Spleen (tissue), 7 donors: ENCODE results near the gene SUSD6.
"Not testable (repeated sequence)": the region's sequence is repeated elsewhere in the genome, so short reads cannot be mapped to it uniquely, and the experiment has no call there.

Source experiments
- POLR2A ChIP-seq, 3 donors: fragments of 450-650 bp; IDR thresholded peaks; one replicate each; pipeline ENCODE4 v1.5.1; 2017; ENCODE audit warnings: antibody characterized with exemption in 3 of 3, mild to moderate bottlenecking in 1 of 3
- POLR2AphosphoS5 ChIP-seq, 3 donors: sonication (generic); formaldehyde crosslinking; IDR thresholded peaks; one replicate each; pipeline ENCODE4 v1.5.1; 2017; ENCODE audit warnings: antibody characterized with exemption in 3 of 3
- TF ChIP-seq, protein P1 (sequence below), 11 experiments: fragments of 200-600 bp in 7 of 11; fragments of 450-650 bp in 4 of 11; sonication (generic) in 4 of 11; IDR thresholded peaks in 8 of 11; conservative IDR thresholded peaks in 3 of 11; 1 replicate in 7 of 11; 2 replicates in 4 of 11; pipeline versions ENCODE4 v1.4.0 to v1.8.0; 2016 to 2021; ENCODE audit warnings: antibody characterized with exemption in 11 of 11, inconsistent platforms in 4 of 11, mild to moderate bottlenecking in 1 of 11
- donor health status: DM: no; HTN: no; CAD: no; lungs with moderate emphysema.
- donor health status: DM: no; HTN: no; CAD: no.
- donor health status: DM: no; HTN: no; CAD: no.

DNA sequence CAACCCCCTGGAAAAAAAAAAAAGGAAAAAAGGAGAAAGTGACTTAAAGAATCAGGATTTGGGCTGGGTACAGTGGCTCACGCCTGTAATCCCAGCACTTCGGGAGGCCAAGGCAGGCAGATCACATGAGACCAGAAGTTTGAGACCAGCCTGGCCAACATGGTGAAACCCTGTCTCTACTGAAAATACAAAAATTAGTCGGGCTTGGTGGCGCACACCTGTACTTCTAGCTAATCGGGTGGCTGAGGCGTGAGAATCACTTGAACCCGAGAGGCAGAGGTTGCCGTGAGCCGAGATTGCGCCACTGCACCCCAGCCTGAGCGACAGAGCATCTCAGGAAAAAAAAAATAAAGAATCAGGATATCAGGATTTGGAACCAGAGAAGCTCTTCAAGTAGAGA, 36.2 kb downstream of the SUSD6 start:
- not testable (repeated sequence) for TF ChIP-seq POLR2AphosphoS5, POLR2A (IDR thresholded peaks at IDR 0.05)
- TF ChIP-seq, protein P1, sequence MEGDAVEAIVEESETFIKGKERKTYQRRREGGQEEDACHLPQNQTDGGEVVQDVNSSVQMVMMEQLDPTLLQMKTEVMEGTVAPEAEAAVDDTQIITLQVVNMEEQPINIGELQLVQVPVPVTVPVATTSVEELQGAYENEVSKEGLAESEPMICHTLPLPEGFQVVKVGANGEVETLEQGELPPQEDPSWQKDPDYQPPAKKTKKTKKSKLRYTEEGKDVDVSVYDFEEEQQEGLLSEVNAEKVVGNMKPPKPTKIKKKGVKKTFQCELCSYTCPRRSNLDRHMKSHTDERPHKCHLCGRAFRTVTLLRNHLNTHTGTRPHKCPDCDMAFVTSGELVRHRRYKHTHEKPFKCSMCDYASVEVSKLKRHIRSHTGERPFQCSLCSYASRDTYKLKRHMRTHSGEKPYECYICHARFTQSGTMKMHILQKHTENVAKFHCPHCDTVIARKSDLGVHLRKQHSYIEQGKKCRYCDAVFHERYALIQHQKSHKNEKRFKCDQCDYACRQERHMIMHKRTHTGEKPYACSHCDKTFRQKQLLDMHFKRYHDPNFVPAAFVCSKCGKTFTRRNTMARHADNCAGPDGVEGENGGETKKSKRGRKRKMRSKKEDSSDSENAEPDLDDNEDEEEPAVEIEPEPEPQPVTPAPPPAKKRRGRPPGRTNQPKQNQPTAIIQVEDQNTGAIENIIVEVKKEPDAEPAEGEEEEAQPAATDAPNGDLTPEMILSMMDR (IDR thresholded peaks at IDR 0.05 in 8 of 11, conservative IDR thresholded peaks at IDR 0.05 in 3 of 11): not testable (repeated sequence)
